Gastrocnemius medialis (tissue), 4 donors: Measurements from ENCODE around the gene SPPL3. TPM values are rescaled to one million over a fixed set of nuclear protein-coding genes. Genes with fewer than 3 reads are reported as not detected.

ENCODE experiments used
- ATAC-seq, 2 donors: fragments of 150-250 bp; one replicate each; pipeline ENCODE4 v1.9.1; 2016
- DNase-seq, 2 donors: peaks; one replicate each; pipeline ENCODE4 v3.0.0-alpha.2; 2019
- H3K27ac ChIP-seq, 4 donors: fragments of 200-600 bp; sonication (generic); 1 replicate in 1 of 4; 2 replicates in 3 of 4; pipeline ENCODE4 v1.5.1; 2016 to 2018; ENCODE audit warnings: mild to moderate bottlenecking in 2 of 4, moderate library complexity in 1 of 4
- H3K27me3 ChIP-seq, 3 donors: fragments of 200-600 bp; sonication (generic) in 2 of 3; 1 replicate in 1 of 3; 2 replicates in 2 of 3; pipeline versions ENCODE4 v1.5.1 to v1.6.0; 2016 to 2019; ENCODE audit warnings: mild to moderate bottlenecking in 1 of 3, moderate library complexity in 1 of 3
- H3K36me3 ChIP-seq, 2 donors: fragments of 200-600 bp; sonication (generic) in 1 of 2; one replicate each; pipeline ENCODE4 v1.5.1; 2017 to 2018
- H3K4me1 ChIP-seq, 2 donors: fragments of 200-600 bp; sonication (generic) in 1 of 2; one replicate each; pipeline ENCODE4 v1.5.1; 2016 to 2017; ENCODE audit warnings: mild to moderate bottlenecking in 2 of 2
- H3K4me3 ChIP-seq, 4 donors: fragments of 200-600 bp; sonication (generic) in 3 of 4; 1 replicate in 1 of 4; 2 replicates in 3 of 4; pipeline ENCODE4 v1.5.1; 2016 to 2019; ENCODE audit warnings: mild to moderate bottlenecking in 2 of 4
- H3K9me3 ChIP-seq, 3 donors: fragments of 200-600 bp; sonication (generic) in 2 of 3; 1 replicate in 1 of 3; 2 replicates in 2 of 3; pipeline ENCODE4 v1.5.1; 2016 to 2019
- CTCF ChIP-seq, 5 experiments: fragments of 450-650 bp in 3 of 5; fragments of 200-600 bp in 2 of 5; sonication (generic) in 2 of 5; IDR thresholded peaks in 4 of 5; conservative IDR thresholded peaks in 1 of 5; 1 replicate in 4 of 5; 2 replicates in 1 of 5; pipeline ENCODE4 v1.5.1; 2016 to 2019; ENCODE audit warnings: antibody characterized with exemption in 5 of 5, mild to moderate bottlenecking in 3 of 5, moderate library complexity in 3 of 5
- POLR2A ChIP-seq, 2 donors: fragments of 450-650 bp; IDR thresholded peaks; one replicate each; pipeline ENCODE4 v1.6.1; 2017; ENCODE audit warnings: antibody characterized with exemption in 2 of 2, mild to moderate bottlenecking in 2 of 2, moderate library complexity in 2 of 2
- in situ Hi-C, 4 donors: fragments of 200-750 bp; cut with MboI; loops; one replicate each; pipeline versions ENCODE4 v1.15.0 to v1.8.0; 2017; ENCODE audit warnings: low sequenced_read_pairs in 4 of 4
- intact Hi-C: fragments of 100-400 bp; cut with DNase I; formaldehyde crosslinking; loops from one replicate; pipeline ENCODE4 v1.15.1; 2023; ENCODE audit warnings: low total_unique reads
- total RNA-seq, 4 donors: library from RNA; depleted of rRNA; stranded (reverse); fragments of >200 nt; gene quantifications; one replicate each; pipeline versions ENCODE4 v1.1.0 to v1.2.3, GENCODE V29; 2016

The SPPL3 gene
- total RNA-seq, 4 donors from 2014 or later, result 10.1 to 21.3 (median 10.6) TPM

- H3K9me3 ChIP-seq, result no peaks in the 10 kb centered on the region
- H3K36me3 ChIP-seq, result peaks cover 0 to 45% of the 10 kb centered on the region in 2 donors
- H3K4me3 ChIP-seq, result no peak overlapping the region
- ATAC-seq (no peak), DNase-seq (no peak)
- intact Hi-C loops, result loop anchor here (1.0 to 5.0 kb wide), 4 partner anchors 37 to 178 kb away; partner anchors contain the start of genes MLEC and SPPL3
- H3K4me1 ChIP-seq, result peaks cover 21 to 40% of the 10 kb centered on the region in 2 donors
- peak overlapping the region in 3 of 4 donors; percentile 92 to 95 (median 94) for H3K27ac ChIP-seq
- no peaks in the 10 kb centered on the region for H3K27me3 ChIP-seq
- in situ Hi-C loops, result no loop called here
- TF ChIP-seq CTCF (IDR thresholded peaks at IDR 0.05 in 4 of 5, conservative IDR thresholded peaks at IDR 0.05 in 1 of 5), result no peak
- no peak for TF ChIP-seq POLR2A (IDR thresholded peaks at IDR 0.05)
Measured at GRCh38 chr12:120724720-120725119, 179.4 kb downstream of the SPPL3 start.

- in situ Hi-C loops, result no loop called here
- Histone ChIP-seq H3K27me3 (no peaks in the 10 kb centered on the region), H3K27ac (peak overlapping the region in 2 of 4 donors; percentile 91 to 95), H3K9me3 (no peaks in the 10 kb centered on the region), H3K36me3 (peaks cover 0 to 46% of the 10 kb centered on the region in 2 donors), H3K4me3 (no peak overlapping the region), H3K4me1 (peaks cover 21 to 40% of the 10 kb centered on the region in 2 donors)
- no peak for TF ChIP-seq CTCF (IDR thresholded peaks at IDR 0.05 in 4 of 5, conservative IDR thresholded peaks at IDR 0.05 in 1 of 5)
- TF ChIP-seq POLR2A (IDR thresholded peaks at IDR 0.05), result no peak
- intact Hi-C loops, result no loop called here
- DNase-seq (no peak), ATAC-seq (no peak)
Measured at GRCh38 chr12:120722784-120723183, 181.4 kb downstream of the SPPL3 start.

- DNase-seq, result no peak
- Histone ChIP-seq H3K27me3 (no peaks in the 10 kb centered on the region), H3K4me1 (peaks cover 16 to 37% of the 10 kb centered on the region in 2 donors), H3K36me3 (peaks cover 0 to 47% of the 10 kb centered on the region in 2 donors), H3K4me3 (no peak overlapping the region), H3K27ac (peak overlapping the region; percentile 87 to 95 (median 92)), H3K9me3 (no peaks in the 10 kb centered on the region)
- no peak for ATAC-seq
- in situ Hi-C loops (no loop called here), intact Hi-C loops (no loop called here)
- no peak for TF ChIP-seq POLR2A (IDR thresholded peaks at IDR 0.05)
Measured at GRCh38 chr12:120721866-120722265, 182.3 kb downstream of the SPPL3 start.

- peaks cover 12 to 31% of the 10 kb centered on the region in 2 donors for H3K4me1 ChIP-seq
- H3K27ac ChIP-seq, result peak overlapping the region; percentile 87 to 95 (median 92)
- no peaks in the 10 kb centered on the region for H3K27me3 ChIP-seq
- no peak for TF ChIP-seq POLR2A (IDR thresholded peaks at IDR 0.05)
- no peak for TF ChIP-seq CTCF (IDR thresholded peaks at IDR 0.05 in 4 of 5, conservative IDR thresholded peaks at IDR 0.05 in 1 of 5)
- H3K4me3 ChIP-seq, result no peak overlapping the region
- intact Hi-C loops, result no loop called here
- peaks cover 0 to 53% of the 10 kb centered on the region in 2 donors for H3K36me3 ChIP-seq
- H3K9me3 ChIP-seq, result no peaks in the 10 kb centered on the region
- in situ Hi-C loops, result no loop called here
- DNase-seq (no peak), ATAC-seq (peak; percentile 16 to 24)
Measured at GRCh38 chr12:120720987-120721801, 183.0 kb downstream of the SPPL3 start.

- Histone ChIP-seq H3K27ac (peak overlapping the region; percentile 87 to 95 (median 92)), H3K27me3 (no peaks in the 10 kb centered on the region), H3K4me3 (no peak overlapping the region), H3K36me3 (peaks cover 0 to 60% of the 10 kb centered on the region in 2 donors), H3K9me3 (no peaks in the 10 kb centered on the region), H3K4me1 (peaks cover 12 to 31% of the 10 kb centered on the region in 2 donors)
- peak; percentile 64 to 80 for DNase-seq
- ATAC-seq, result peak; percentile 97 to 98
- intact Hi-C loops, result no loop called here
- in situ Hi-C loops, result no loop called here
- no peak for TF ChIP-seq CTCF (IDR thresholded peaks at IDR 0.05 in 4 of 5, conservative IDR thresholded peaks at IDR 0.05 in 1 of 5)
- peak in 1 of 2 donors; percentile 30 for TF ChIP-seq POLR2A (IDR thresholded peaks at IDR 0.05)
Measured at GRCh38 chr12:120720234-120720986, 183.7 kb downstream of the SPPL3 start.
